Endodermal cell (in vitro differentiated cells): ENCODE data around the gene CCDC13. TPM values are rescaled to one million over a fixed set of nuclear protein-coding genes. Genes with fewer than 3 reads are reported as not detected.
A peak's percentile ranks its signal among the peaks of the same experiment; 100 is the strongest.

Experiments used
- DNase-seq: peaks from one replicate; pipeline ENCODE4 v3.0.0-alpha.2; 2017
- H3K27ac ChIP-seq: 2 replicates; pipeline ENCODE4 v1.5.1; 2013; ENCODE audit warnings: mild to moderate bottlenecking, low read depth, low read length, moderate library complexity
- H3K27me3 ChIP-seq: 2 replicates; pipeline ENCODE4 v1.6.1; 2013; ENCODE audit warnings: mild to moderate bottlenecking, low read length, moderate library complexity; ENCODE audit not compliant: insufficient read depth, control insufficient read depth, poor library complexity, severe bottlenecking
- H3K36me3 ChIP-seq: 2 replicates; pipeline ENCODE4 v1.7.0; 2013; ENCODE audit warnings: mild to moderate bottlenecking, low read length, moderate library complexity; ENCODE audit not compliant: control insufficient read depth, insufficient read depth
- H3K4me1 ChIP-seq: one replicate; pipeline ENCODE4 v1.7.0; 2013; ENCODE audit warnings: low read length; ENCODE audit not compliant: control insufficient read depth, insufficient read depth
- H3K4me3 ChIP-seq: 2 replicates; pipeline ENCODE4 v1.5.1; 2013; ENCODE audit warnings: mild to moderate bottlenecking, low read length, moderate library complexity
- H3K9ac ChIP-seq: 2 replicates; pipeline ENCODE4 v1.6.1; 2013; ENCODE audit warnings: mild to moderate bottlenecking, low read length, moderate library complexity; ENCODE audit not compliant: poor library complexity, severe bottlenecking; ENCODE audit errors: extremely low read depth
- H3K9me3 ChIP-seq: 2 replicates; pipeline ENCODE4 v1.6.1; 2013; ENCODE audit warnings: mild to moderate bottlenecking, low read length, moderate library complexity; ENCODE audit not compliant: control insufficient read depth
- H3K27ac Mint-ChIP-seq: 2 replicates; pipeline ENCODE4 v1.8.0; 2020; ENCODE audit warnings: mixed read lengths
- H3K27me3 Mint-ChIP-seq: 2 replicates; pipeline ENCODE4 v1.8.0; 2021; ENCODE audit warnings: mild to moderate bottlenecking, mixed read lengths; ENCODE audit not compliant: insufficient read depth
- H3K36me3 Mint-ChIP-seq: 2 replicates; pipeline ENCODE4 v1.8.0; 2020; ENCODE audit warnings: low read depth, mixed read lengths
- H3K4me1 Mint-ChIP-seq: 2 replicates; pipeline ENCODE4 v1.8.0; 2020; ENCODE audit warnings: mixed read lengths
- H3K4me3 Mint-ChIP-seq: 2 replicates; pipeline ENCODE4 v1.8.0; 2020; ENCODE audit warnings: mild to moderate bottlenecking, moderate library complexity, mixed read lengths
- H3K9me3 Mint-ChIP-seq: 2 replicates; pipeline ENCODE4 v1.8.0; 2020; ENCODE audit warnings: mild to moderate bottlenecking, mixed read lengths
- WGBS, 2 experiments: methylation state at CpG; one replicate each; pipeline versions ENCODE4 v1.1.5 to v1.1.7; 2013; ENCODE audit warnings: missing lambda C conversion rate in 2 of 2, mixed read lengths in 1 of 2; ENCODE audit not compliant: insufficient coverage in 1 of 2, insufficient read length in 1 of 2; 5-methylcytosine and 5-hydroxymethylcytosine counted together
- total RNA-seq, 2 donors: library from RNA; stranded (reverse); fragmentation: NEBNext Ultra II Directional in 1 of 2; extraction: Animal tissue kit (Norgen Biotek cat#: 25700) in 1 of 2; gene quantifications; 2 replicates in 1 of 2; 3 replicates in 1 of 2; pipeline ENCODE4 v1.2.1, GENCODE V29; 2021
- TF ChIP-seq, protein P1 (sequence below): fragments of 200-600 bp; sonication (generic); conservative IDR thresholded peaks from 2 replicates; pipeline ENCODE4 v1.5.0; 2021; ENCODE audit warnings: antibody characterized with exemption, mild to moderate bottlenecking

CCDC13 gene
- total RNA-seq, 2 donors from 2014 or later = 0.64 to 1.1 TPM

DNA sequence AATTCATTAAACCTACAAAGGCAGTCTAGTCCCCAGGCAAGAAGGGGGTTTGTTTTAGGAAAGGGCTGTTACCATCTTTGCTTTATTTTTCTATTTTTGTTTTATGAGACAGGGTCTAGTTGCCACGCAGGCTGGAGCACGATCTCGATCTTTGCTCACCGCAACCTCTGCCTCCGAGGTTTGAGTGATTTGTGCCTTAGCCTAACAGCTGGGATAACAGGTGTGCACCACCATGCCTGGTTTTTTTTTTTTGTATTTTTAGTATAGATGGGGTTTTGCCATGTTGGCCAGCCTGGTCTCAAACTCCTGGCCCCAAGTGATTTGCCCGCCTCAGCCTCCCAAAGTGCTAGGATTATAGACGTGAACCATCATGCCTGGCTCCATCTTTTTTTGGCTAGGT lies 26.3 kb upstream of the CCDC13 start:
- TF ChIP-seq, protein P1, sequence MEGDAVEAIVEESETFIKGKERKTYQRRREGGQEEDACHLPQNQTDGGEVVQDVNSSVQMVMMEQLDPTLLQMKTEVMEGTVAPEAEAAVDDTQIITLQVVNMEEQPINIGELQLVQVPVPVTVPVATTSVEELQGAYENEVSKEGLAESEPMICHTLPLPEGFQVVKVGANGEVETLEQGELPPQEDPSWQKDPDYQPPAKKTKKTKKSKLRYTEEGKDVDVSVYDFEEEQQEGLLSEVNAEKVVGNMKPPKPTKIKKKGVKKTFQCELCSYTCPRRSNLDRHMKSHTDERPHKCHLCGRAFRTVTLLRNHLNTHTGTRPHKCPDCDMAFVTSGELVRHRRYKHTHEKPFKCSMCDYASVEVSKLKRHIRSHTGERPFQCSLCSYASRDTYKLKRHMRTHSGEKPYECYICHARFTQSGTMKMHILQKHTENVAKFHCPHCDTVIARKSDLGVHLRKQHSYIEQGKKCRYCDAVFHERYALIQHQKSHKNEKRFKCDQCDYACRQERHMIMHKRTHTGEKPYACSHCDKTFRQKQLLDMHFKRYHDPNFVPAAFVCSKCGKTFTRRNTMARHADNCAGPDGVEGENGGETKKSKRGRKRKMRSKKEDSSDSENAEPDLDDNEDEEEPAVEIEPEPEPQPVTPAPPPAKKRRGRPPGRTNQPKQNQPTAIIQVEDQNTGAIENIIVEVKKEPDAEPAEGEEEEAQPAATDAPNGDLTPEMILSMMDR = no peak
- peaks cover 34% of the 10 kb centered on the region for H3K36me3 Mint-ChIP-seq
- no peaks in the 10 kb centered on the region for H3K27me3 ChIP-seq
- no peak for DNase-seq
- peaks cover 29% of the 10 kb centered on the region for H3K4me1 Mint-ChIP-seq
- H3K9ac ChIP-seq = no peak overlapping the region
- H3K4me1 ChIP-seq = peaks cover 5% of the 10 kb centered on the region
- H3K9me3 ChIP-seq = peaks cover 11% of the 10 kb centered on the region
- 81 to 83% methylated on average over 6 to 7 of the region's 7 CpGs for WGBS, 2 experiments
- H3K36me3 ChIP-seq = peaks cover 59% of the 10 kb centered on the region
- peak overlapping the region; percentile 39 for H3K4me3 ChIP-seq
- H3K27ac ChIP-seq = no peak overlapping the region
- H3K27me3 Mint-ChIP-seq = no peaks in the 10 kb centered on the region
- H3K27ac Mint-ChIP-seq = no peak overlapping the region
- H3K9me3 Mint-ChIP-seq = peaks cover 3% of the 10 kb centered on the region
- H3K4me3 Mint-ChIP-seq = no peak overlapping the region

DNA sequence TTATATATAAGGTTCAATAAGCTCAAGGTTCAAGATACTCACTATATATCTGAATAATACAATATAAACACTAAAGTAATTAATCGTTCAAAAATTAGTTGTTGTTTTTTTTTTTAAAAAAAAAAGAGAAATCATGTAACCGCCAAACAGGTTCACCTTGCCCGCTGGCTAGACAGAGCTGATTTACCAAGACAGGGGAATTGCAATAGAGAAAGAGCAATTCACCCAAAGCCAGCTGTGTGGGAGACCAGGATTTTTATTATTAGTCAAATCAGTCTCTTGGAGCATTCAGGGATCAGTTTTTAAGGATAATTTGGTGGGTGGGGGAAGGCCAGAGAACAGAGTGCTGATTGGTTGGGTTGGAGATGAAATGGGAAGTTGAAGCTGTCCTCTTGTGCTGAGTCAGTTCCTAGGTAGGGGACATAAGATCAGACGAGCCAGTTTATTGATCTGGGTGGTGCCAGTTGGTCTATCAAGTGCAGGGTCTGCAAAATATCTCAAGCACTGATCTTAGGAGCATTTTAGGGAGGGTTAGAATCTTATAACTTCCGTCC lies 23.4 kb upstream of the CCDC13 start:
- Histone ChIP-seq H3K4me1 (peaks cover under 1% of the 10 kb centered on the region), H3K27me3 (no peaks in the 10 kb centered on the region), H3K9ac (no peak overlapping the region), H3K4me3 (peak overlapping the region; percentile 35), H3K36me3 (peaks cover 58% of the 10 kb centered on the region), H3K27ac (no peak overlapping the region), H3K9me3 (peaks cover 12% of the 10 kb centered on the region)
- DNase-seq = no peak
- Mint-ChIP-seq H3K4me3 (no peak overlapping the region), H3K27ac (peak overlapping the region; percentile 72), H3K27me3 (no peaks in the 10 kb centered on the region), H3K9me3 (peaks cover 3% of the 10 kb centered on the region), H3K36me3 (peaks cover 47% of the 10 kb centered on the region), H3K4me1 (peaks cover 19% of the 10 kb centered on the region)
- WGBS, 2 experiments = 97 to 100% methylated on average over 2 to 4 of the region's 5 CpGs
- TF ChIP-seq, protein P1 = no peak

DNA sequence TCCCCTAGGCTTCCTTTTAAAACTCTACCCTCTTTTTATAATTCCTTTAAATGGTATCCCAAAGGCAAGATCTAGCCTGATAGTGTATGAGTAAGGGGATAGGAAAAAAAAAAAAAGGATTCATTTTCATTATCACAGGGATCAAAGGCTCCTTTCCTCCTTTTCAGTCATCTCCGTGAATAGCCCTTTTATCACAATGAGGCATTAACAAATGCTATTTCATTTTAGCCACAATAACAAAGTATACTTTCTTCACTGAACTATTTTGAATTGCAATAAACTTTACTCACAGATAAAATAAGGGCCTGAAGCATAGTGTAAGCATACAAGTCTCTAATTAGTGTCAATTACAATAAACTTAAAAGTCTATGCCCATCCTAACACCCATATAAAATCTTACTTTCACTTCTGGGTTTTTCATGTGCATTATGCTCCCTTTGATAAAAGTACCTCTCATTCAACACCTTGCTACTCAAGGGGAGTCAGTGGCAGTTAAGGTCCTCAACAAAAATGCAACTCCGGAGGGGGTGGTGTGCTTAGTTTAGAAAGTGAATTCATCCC lies 22.6 kb upstream of the CCDC13 start:
- Mint-ChIP-seq H3K27ac (no peak overlapping the region), H3K4me3 (no peak overlapping the region), H3K27me3 (no peaks in the 10 kb centered on the region), H3K9me3 (peaks cover 3% of the 10 kb centered on the region), H3K4me1 (peaks cover 13% of the 10 kb centered on the region), H3K36me3 (peaks cover 53% of the 10 kb centered on the region)
- 98% methylated on average over 2 of the region's 2 CpGs; no CpG with 5 or more reads in 1 of the 2 experiments for WGBS, 2 experiments
- Histone ChIP-seq H3K27me3 (no peaks in the 10 kb centered on the region), H3K9me3 (peaks cover 12% of the 10 kb centered on the region), H3K4me1 (no peaks in the 10 kb centered on the region), H3K4me3 (peak overlapping the region; percentile 35), H3K36me3 (peaks cover 57% of the 10 kb centered on the region), H3K27ac (no peak overlapping the region), H3K9ac (no peak overlapping the region)
- DNase-seq = no peak
- TF ChIP-seq, protein P1 = no peak
